ENCODE results near the gene PWWP2B.

PWWP2B gene

DNA sequence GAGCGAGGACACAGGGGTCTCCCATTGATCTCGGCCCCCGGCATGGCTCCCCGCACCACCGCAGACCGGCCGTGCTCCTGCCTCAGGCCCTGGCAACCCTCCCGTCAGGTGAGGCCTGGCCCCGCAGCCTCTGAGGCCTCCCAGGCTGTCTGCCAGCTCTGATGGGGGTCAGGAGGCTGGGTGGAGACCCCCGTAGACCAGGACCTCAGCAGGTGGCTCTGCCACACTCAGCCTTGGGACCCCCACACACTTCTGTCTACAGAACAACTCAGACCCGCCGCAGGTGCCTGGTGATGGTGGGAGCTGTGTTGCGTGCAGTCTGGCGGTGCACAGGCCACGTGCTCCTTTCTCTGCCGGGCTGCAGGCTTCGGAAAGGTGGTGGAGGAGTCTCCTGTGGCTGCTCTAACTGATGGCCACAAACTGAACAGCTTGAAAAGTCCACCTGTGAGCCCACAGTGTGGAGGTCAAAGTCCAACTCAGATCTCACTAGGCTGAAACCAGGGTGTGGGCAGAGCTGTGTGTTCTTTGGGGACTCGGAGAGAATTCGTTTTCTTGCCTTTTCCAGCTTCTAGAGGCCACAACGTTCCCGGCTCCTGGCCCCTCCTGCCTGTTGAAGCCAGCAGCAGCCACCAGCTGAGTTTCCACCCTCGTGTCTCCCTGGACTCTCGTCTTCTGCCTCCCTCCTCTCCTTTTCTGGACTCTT, 62.5 kb downstream of the PWWP2B start:
- no peak for DNase-seq (ENCODE audit: low spot score)

DNA sequence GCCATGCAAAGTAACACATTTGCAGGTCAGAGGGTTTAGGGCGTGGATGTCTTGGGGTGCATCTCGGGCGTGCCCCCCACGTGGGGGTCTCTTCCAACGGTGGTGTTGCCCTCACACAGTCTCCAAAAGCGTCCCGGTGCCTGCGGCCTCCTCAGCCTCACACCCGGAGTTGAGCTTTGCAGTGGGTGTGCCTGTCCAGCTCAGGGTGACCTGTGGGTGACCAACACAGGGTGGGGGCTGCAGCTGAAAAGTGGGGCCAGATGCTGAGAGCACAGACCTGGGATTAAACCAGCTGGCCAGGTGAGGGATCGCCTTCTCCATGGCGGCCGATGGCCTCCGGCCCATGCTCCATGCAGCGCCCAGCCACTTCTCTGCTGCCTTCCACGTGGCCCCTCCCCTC, 63.1 kb downstream of the PWWP2B start:
- DNase-seq (ENCODE audit: low spot score) = no peak

DNA sequence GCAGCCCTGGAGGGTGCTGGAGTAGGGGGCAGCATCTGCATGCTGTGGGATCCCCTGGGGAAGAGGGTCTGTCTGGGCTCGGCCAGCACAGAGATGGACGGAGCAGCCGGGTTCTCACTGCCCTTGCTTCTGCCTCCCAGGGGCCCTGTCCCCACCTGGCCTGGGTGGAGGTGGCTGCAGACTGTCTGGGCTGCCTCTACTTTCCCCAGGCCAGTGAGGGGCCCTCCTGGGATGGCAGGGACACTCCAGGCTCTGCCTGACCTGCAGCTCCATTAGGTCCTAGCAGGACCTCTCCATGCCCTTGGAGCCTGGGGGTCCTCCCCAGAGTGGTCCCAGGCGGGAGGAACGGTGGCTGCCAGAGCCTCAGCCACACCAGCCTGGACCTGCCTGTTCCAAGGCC, 63.7 kb downstream of the PWWP2B start:
- no peak for DNase-seq (ENCODE audit: low spot score)

DNA sequence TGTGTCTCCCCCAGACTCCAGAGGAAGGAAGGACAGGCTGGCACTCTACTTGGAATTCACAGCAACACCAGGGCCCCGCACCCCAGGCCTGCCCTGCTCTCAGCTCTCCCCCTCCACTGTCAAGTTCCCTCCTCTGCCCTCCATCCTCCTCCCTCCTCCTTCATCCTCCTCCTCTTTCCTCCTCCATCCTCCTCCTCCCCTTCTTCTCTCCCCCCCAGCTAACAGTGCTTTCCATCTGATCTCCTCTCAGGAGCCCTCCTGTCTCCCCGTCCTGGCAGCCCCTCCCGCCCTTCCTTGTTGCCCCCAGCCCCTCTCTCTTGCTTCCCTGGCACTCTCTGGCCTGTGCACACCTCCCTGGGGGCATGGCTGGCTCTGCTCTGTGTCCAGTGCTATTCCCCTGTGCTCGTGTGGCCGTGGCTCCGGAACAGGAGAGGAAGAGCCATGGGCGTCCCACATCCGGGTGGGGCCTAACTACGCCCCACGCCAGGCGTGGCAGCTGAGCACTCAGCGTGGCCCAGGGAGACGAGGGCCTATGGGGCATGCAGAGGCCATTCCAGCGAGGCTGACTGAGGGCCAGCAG, 64.2 kb downstream of the PWWP2B start:
- DNase-seq (ENCODE audit: low spot score) = no peak

DNA sequence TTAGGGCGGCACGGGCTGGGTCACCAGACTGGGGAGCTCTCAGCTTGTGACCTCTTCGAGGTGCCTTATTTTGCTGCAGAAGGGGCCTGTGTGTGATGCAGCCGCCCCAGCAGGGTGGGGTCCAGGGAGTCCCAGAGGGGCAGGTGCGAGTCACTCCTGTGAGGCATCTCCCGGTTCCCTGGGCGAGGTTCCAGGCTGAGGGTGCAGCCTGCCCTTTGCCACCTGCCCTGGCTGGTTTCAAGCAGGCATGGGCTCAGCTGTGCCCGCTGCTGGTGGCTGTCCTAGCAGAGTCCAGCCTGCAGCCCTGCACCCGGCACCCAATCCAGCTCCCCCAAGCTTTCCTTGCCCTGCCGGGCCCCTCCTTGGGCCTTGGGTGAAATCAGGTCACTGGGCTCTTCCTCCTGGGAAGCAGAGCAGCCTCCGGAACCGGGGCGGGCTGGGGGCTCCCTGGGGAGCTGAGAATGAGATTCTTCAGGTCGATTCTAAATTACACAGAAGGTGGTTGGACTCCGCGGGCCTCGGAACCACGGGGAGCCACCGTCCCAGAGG, 64.8 kb downstream of the PWWP2B start:
- no peak for DNase-seq (ENCODE audit: low spot score)

DNA sequence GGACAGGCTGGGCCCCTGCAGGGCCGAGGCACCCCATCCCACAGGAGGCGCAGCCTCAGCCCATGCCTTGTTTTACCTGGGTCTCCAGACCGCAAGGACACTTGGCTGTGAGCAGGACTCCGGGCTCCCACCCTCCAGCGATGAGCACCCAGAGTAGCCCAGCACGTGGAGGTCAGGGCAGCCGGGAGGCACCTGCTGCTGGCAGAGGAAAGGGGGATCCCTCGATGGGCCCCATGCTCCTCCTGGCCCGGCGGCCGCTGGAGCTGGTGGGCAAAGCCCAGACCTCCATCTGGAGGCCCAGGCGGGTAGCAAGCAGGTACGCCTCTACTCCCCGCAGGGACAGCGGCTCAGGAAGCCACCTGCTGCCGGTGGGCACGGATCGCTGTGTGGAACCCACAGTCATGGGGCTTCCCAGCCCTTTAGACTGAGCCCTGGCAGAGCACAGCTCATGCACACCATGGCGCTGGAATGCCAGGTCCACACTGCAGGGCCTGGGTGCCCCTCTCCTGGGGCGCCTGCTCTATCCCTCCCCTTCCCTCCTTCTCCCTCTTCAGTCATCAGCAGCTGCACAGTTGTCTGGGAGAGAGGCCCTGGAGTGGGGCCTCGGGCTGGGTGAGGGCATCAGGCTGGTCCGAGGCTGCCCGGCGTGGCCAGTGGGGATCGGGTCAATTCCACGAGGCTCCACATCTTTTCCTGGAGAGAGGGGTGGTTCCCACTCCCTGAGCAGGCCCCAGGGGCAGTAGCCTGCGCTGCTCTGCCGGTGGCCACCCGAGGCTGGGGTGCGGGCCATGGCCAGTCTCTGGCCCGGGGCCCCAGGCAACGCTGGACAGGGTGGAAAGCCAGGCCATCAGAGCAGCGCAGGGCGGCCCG, 65.7 kb downstream of the PWWP2B start:
- no peak for DNase-seq (ENCODE audit: low spot score)

DNA sequence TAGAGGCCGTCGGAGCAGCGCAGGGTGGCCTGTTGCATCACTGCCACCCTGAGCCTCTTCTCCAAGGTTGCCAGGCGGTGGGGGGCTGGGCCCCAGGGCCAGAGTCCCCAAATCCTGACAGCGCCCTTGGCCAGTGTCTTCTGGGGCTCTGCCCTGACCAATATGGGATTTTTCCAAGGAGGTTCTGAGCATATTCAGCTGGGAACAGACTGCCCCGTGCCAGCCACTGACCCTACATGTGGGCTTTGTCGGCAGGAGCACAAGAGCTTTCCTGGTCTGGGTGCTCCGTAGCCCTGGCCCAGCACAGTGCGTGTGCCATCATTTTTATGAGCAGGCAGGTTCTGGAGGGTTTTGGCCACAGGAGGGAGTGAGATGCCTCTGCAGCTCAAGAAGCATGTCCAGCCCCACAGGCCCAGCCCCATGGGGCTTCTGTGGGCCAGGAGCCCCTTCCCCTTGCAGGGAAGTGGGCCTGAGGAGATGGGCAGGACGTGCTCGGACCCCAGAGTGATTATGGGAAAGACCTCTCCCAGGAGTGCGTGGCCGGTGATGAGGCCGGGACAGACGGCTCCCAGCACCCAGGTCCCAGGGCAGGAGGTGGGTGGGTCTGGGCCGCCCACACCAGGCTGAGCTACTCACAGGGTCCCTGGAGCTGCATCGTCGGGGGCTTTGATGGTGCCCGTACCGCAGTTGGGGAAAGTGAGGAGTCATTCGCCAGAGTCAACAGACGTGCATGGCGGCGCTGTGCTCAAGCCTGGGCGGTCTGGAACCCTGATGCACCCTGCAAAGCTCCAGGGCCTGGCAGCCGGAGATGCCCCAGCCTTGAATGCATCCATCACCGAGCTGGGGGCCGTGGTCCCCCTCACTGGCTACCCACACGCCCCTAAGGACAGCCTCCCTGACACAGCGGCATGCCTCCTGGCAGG, 66.6 kb downstream of the PWWP2B start:
- DNase-seq (ENCODE audit: low spot score) = peak; percentile 48

DNA sequence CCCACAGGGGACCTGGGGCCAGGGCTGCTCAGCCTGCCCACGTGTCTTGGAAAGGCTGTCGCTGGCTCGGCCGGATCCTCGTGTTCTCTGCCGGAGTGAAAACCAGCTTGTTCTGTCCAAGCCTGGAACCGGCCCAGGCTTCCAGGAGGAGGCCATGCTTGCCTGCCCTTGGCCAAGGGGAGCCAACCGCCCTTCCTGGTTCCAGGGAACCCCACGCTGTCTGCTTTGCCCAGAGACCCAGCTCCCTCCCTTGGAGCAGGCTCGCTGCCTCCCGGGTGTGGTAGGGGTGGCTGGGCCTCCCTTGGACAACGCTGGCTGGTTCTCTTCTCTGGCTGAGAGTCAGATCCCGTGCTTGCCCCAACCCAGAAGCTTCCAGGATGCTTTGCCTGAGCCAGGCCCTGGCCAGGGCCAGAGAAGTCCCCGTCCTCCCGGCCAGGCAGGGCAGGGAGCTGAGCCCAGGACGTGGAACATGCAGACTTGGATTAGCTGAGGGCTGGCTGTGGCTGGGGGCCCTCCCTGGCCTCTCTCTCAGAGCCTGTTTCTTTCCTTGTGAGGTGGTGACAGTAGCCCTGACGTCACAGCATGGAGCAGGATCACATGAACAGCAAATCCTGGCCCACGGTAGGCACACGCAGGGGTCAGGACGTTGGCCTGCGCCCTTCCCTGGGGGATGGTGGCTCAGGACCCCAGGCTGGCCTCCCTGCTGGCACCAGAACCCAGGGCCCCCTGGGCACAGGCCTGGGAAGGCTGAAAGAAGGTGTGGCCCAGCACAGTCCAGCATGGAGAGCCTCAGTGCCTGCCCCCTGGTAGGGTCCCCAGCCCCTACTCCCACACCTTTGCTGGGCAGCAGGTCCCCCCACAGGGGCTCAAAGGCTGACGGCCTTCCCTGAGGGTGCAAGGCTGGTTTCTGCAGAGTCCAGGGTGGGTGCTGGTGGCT, 67.5 kb downstream of the PWWP2B start:
- DNase-seq (ENCODE audit: low spot score) = peak; percentile 96

DNA sequence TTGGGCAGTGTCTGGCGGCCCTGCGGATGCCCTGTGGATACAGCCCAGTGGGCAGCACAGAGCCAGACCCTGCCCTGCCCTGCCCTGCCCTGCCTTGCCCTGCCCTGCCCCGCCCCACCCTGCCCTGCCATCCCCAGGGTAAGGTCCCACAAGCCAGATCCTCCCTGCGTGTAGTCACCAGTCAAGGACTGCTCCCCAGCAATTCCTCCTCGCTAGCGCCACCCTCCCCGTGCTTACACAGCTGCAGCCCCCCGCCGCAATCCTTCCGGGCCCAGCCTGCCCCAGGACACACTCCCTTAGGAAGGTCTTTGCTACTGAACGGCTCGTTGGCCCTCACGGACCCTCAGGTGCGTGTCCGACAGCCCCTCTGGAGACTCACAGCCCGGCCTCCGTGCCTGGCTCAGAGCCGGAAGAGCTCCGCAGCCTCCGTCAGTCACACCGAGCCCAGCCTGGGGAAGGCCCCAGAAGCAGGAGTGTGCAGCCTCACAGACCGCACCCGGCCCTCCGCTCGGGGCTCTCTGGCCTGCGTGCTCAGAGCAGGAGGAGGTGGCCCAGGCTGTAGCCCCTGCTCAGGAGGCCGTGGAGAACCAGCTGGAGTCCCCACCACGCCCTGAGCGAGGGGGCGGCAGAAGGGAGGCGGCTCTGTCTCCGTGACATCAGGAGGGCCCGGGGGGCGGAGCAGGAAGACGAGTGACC, 68.3 kb downstream of the PWWP2B start:
- no peak for DNase-seq (ENCODE audit: low spot score)

DNA sequence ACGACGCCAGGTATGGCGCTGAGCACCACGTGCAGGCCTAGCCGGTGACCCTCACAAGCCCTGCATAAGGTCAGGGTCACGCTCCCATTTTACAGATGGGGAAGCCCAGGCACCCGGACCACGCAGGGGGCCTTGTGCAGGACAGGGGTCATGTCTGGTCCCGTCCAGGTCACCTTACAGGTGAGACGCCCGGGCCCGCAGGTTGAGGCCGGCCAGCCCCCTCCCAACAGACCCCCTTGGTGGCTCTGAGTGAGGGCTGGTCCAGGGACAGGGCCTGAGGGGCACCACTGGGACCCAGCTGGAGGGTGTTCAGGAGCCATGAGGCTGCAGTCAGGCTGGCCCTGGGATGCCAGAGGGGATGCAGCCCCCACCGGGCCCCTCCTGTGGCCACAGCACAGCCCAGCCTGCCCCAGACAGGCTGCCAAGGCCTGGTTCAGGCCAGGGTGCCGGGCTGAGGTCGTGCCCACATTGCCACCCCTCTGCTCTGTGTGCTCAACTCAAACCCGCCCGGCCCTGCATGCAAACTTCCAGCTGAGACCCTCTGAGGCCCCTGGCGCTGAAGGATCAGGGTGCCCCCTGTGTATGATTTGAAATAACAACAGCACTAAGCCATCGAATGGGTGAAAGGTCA, 69.0 kb downstream of the PWWP2B start:
- DNase-seq (ENCODE audit: low spot score) = no peak

DNA sequence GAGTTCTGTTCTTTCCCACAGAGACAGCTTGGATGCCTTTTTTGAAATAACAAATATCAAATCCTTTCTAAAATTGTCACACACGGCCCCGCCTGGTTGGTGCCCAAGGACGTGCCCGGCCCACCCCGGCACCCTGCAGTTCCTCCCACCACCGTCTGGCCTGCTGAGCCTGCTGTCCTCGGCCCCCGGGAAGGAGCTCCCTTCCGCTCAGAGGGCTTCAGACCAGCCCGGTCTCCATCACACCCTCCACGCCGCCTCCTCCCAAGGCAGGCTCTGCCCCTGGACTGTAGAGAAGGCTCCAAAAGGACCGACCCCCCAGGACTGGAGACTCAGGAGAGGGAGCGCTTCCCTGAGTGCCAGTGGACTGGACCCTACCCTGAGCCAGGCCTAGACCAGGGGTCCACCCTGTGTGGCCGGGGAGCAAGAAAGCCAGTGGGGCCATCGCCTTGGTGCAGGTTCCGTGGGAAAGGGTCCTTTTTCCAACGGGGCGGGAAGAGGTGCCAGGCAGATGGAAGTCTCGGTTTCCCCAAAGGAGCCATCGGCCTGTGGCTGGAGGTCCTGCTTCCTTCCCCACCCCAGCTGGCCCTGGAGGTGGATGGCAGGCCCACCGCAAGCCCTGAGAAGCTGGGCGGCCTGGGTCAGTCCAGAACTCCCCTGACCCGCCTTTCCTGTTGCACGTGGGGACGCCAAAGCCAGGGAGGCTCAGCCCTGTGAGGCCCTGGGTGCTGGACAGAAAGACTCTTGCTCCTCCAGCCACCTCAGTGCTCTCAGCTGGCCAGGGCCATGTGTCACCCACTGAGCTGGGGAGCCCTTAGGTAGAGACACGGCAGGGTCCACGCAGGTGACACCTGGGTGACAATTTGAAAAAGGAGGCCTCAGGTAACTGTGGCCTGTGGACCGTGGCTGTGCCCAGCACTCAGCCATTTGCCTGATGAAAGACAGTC, 69.8 kb downstream of the PWWP2B start:
- no peak for DNase-seq (ENCODE audit: low spot score)
